AML-193 (cell line): ENCODE data around the gene SEMA3A.

Experiments
- DNase-seq, 2 experiments: peaks; one replicate each; lab custom pipeline; 2025; lab: John Stamatoyannopoulos, UW

The SEMA3A gene

GRCh38 chr7:84195295-84196060 lies 889 bp upstream of the SEMA3A start:
- DNase-seq = peak in 1 of 2 experiments; percentile 7

- DNase-seq = no peak
Measured at GRCh38 chr7:84193747-84194146, 842 bp downstream of the SEMA3A start.

GRCh38 chr7:84191842-84192241 lies 2.7 kb downstream of the SEMA3A start:
- DNase-seq = no peak

GRCh38 chr7:84191261-84191660 lies 3.3 kb downstream of the SEMA3A start:
- DNase-seq = no peak

GRCh38 chr7:84190016-84190705 lies 4.4 kb downstream of the SEMA3A start:
- DNase-seq = no peak

GRCh38 chr7:84188786-84189405 lies 5.7 kb downstream of the SEMA3A start:
- peak; percentile 22 to 49 for DNase-seq

GRCh38 chr7:84187813-84188510 lies 6.6 kb downstream of the SEMA3A start:
- no peak for DNase-seq

- DNase-seq = no peak
Measured at GRCh38 chr7:84187087-84187805, 7.3 kb downstream of the SEMA3A start.

GRCh38 chr7:84183741-84184140 lies 10.8 kb downstream of the SEMA3A start:
- DNase-seq = no peak

GRCh38 chr7:84182301-84182700 lies 12.3 kb downstream of the SEMA3A start:
- no peak for DNase-seq

- no peak for DNase-seq
Measured at GRCh38 chr7:84181628-84182027, 13.0 kb downstream of the SEMA3A start.

GRCh38 chr7:84177758-84178412 lies 16.7 kb downstream of the SEMA3A start:
- DNase-seq = no peak

- no peak for DNase-seq
Measured at GRCh38 chr7:84176716-84177115, 17.9 kb downstream of the SEMA3A start.

- DNase-seq = no peak
Measured at GRCh38 chr7:84175461-84175860, 19.1 kb downstream of the SEMA3A start.

GRCh38 chr7:84170646-84171045 lies 23.9 kb downstream of the SEMA3A start:
- no peak for DNase-seq

- DNase-seq = no peak
Measured at GRCh38 chr7:84162584-84162983, 32.0 kb downstream of the SEMA3A start.

- DNase-seq = no peak
Measured at GRCh38 chr7:84162125-84162524, 32.5 kb downstream of the SEMA3A start.

- no peak for DNase-seq
Measured at GRCh38 chr7:84161398-84161797, 33.2 kb downstream of the SEMA3A start.

GRCh38 chr7:84159435-84159834 lies 35.2 kb downstream of the SEMA3A start:
- DNase-seq = no peak

- DNase-seq = no peak
Measured at GRCh38 chr7:84157171-84157570, 37.4 kb downstream of the SEMA3A start.
